Sigmoid colon (tissue), 7 donors: ENCODE data around the gene MDP1. TPM values are rescaled to one million over a fixed set of nuclear protein-coding genes. Genes with fewer than 3 reads are reported as not detected.

Source experiments
- DNase-seq: peaks from one replicate; pipeline ENCODE4 v3.0.0-alpha.2; 2019
- H3K27ac ChIP-seq, 4 donors: fragments of 200-600 bp; sonication (generic); one replicate each; pipeline ENCODE4 v1.5.1; 2016 to 2019; ENCODE audit warnings: mild to moderate bottlenecking in 1 of 4
- H3K27me3 ChIP-seq, 3 donors: fragments of 200-600 bp; sonication (generic); one replicate each; pipeline ENCODE4 v1.5.1; 2019; ENCODE audit warnings: mild to moderate bottlenecking in 1 of 3
- H3K36me3 ChIP-seq, 4 donors: fragments of 200-600 bp; sonication (generic); one replicate each; pipeline ENCODE4 v1.5.1; 2016 to 2019
- H3K4me1 ChIP-seq, 4 donors: fragments of 200-600 bp; sonication (generic); one replicate each; pipeline ENCODE4 v1.5.1; 2017 to 2019
- H3K4me3 ChIP-seq, 4 donors: fragments of 200-600 bp; sonication (generic); one replicate each; pipeline ENCODE4 v1.5.1; 2017 to 2019; ENCODE audit warnings: mild to moderate bottlenecking in 2 of 4, moderate library complexity in 1 of 4
- H3K9me3 ChIP-seq, 4 donors: fragments of 200-600 bp in 3 of 4; sonication (generic) in 3 of 4; one replicate each; pipeline versions ENCODE4 v1.5.1 to v1.6.1; 2013 to 2019
- EP300 ChIP-seq, 4 donors: sonication (generic); formaldehyde crosslinking; IDR thresholded peaks; one replicate each; pipeline ENCODE4 v1.6.1; 2017; ENCODE audit warnings: antibody characterized with exemption in 4 of 4
- POLR2A ChIP-seq, 2 donors: fragments of 450-650 bp; IDR thresholded peaks; one replicate each; pipeline ENCODE4 v1.6.1; 2016; ENCODE audit warnings: antibody characterized with exemption in 2 of 2, mild to moderate bottlenecking in 2 of 2, moderate library complexity in 2 of 2
- POLR2AphosphoS5 ChIP-seq, 4 donors: sonication (generic); formaldehyde crosslinking; IDR thresholded peaks; one replicate each; pipeline ENCODE4 v1.6.1; 2017; ENCODE audit warnings: antibody characterized with exemption in 4 of 4
- WGBS, 2 donors: extraction: QIAGEN DNeasy Blood & Tissue Kit; methylation state at CpG; one replicate each; pipeline ENCODE4 v1.1.7; 2013; 5-methylcytosine and 5-hydroxymethylcytosine counted together
- intact Hi-C: fragments of 100-400 bp; cut with DNase I; formaldehyde crosslinking; loops from one replicate; pipeline ENCODE4 v1.15.1; 2023
- polyA plus RNA-seq, 3 donors: library from polyadenylated mRNA; stranded (reverse); fragments of 200-250 nt; gene quantifications; one replicate each; pipeline ENCODE4 v1.2.3, GENCODE V29; 2013
- total RNA-seq, 4 donors: library from RNA; depleted of rRNA; stranded (reverse); fragments of >200 nt; gene quantifications; one replicate each; pipeline ENCODE4 v1.1.0, GENCODE V29; 2016
- TF ChIP-seq, protein P1 (sequence below), 4 experiments: fragments of 450-650 bp in 3 of 4; fragments of 200-600 bp in 1 of 4; IDR thresholded peaks; one replicate each; pipeline ENCODE4 v1.5.1; 2016 to 2019; ENCODE audit warnings: antibody characterized with exemption in 4 of 4, mild to moderate bottlenecking in 3 of 4, moderate library complexity in 2 of 4
- donor health status: healthy with polysubstance abuse.
- donor health status: Bipolar disorder and iron deficiency.
- donor health status: healthy.

MDP1 gene
- total and polyA plus RNA-seq, 7 donors: 15.1 to 34.2 (median 28.8) TPM

DNA sequence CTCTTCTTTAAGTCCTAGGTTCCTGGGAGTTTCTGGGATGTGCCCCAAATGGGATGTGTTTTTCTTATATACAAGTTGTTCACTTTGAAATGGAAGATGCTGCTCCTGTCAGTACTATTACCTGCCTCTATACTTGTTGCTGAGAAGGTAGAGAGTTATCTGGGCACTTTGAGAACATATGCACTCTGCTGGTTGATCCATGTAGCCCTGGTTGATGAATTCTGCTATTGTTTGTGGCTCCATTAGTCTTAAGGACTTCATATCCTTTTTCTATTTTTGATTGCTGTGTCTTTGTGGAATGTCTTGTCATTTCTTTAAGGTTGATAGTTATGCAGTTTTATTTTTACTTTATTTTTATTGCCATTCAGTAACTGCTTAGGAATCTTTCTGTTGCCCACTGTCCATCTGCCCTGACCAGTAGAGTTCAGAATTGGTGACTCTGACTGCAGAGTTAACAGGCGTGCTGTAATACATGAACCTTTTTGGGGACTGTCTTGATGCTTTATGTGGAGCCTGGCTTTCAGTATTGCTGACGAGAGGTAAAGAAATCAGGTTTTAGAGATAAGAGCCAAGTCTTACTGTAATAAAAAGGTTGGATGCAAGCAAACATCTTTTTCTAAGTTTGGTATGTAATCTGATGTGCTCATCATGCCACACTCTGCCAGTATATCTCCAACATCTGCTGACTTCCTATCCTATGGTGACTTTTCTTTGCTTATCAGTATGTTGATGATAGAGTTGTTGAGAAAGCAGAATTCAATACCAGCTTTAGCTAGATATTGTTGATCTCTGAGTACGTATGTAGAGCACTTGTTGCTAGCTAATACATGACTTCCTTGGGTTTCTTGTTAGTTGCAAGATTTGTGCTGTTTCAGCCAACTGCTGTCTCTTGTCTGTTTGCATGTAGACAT lies 18.5 kb upstream of the MDP1 start:
- Histone ChIP-seq H3K9me3 (no peaks in the 10 kb centered on the region), H3K36me3 (peaks cover 16 to 50% (median 29%) of the 10 kb centered on the region in 4 donors), H3K27ac (peak overlapping the region in 2 of 4 donors; percentile 18 to 93), H3K4me3 (no peak overlapping the region), H3K27me3 (no peaks in the 10 kb centered on the region), H3K4me1 (peaks cover 0 to 38% (median 32%) of the 10 kb centered on the region in 4 donors)
- TF ChIP-seq POLR2AphosphoS5 (IDR thresholded peaks at IDR 0.05) (no peak), POLR2A (IDR thresholded peaks at IDR 0.05) (no peak), EP300 (IDR thresholded peaks at IDR 0.05) (no peak)
- TF ChIP-seq, protein P1, sequence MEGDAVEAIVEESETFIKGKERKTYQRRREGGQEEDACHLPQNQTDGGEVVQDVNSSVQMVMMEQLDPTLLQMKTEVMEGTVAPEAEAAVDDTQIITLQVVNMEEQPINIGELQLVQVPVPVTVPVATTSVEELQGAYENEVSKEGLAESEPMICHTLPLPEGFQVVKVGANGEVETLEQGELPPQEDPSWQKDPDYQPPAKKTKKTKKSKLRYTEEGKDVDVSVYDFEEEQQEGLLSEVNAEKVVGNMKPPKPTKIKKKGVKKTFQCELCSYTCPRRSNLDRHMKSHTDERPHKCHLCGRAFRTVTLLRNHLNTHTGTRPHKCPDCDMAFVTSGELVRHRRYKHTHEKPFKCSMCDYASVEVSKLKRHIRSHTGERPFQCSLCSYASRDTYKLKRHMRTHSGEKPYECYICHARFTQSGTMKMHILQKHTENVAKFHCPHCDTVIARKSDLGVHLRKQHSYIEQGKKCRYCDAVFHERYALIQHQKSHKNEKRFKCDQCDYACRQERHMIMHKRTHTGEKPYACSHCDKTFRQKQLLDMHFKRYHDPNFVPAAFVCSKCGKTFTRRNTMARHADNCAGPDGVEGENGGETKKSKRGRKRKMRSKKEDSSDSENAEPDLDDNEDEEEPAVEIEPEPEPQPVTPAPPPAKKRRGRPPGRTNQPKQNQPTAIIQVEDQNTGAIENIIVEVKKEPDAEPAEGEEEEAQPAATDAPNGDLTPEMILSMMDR (IDR thresholded peaks at IDR 0.05): no peak
- no peak for DNase-seq
- WGBS, 2 donors: 89 to 96% methylated on average over 3 of the region's 3 CpGs
- intact Hi-C loops: loop anchor here (5.0 kb wide), 1 partner anchor 87 kb away; the partner anchor contains the start of genes PSME2 and RNF31

DNA sequence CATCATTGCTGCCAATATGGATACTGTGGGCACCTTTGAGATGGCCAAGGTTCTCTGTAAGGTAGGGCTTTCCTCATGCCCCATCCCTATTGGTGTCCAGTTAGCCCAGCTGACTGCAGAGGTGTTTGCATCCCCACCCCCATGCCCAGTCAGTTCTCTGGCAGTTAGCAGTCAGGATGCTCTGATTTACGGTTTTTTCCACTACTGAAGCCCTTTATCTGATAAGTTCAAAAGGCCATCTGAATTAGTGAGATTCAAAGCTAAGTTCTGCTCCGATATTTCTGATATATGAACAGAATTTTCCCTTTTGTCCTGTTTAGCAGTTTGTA lies 17.6 kb upstream of the MDP1 start:
- no peak for DNase-seq
- TF ChIP-seq POLR2A (IDR thresholded peaks at IDR 0.05) (no peak), EP300 (IDR thresholded peaks at IDR 0.05) (no peak), POLR2AphosphoS5 (IDR thresholded peaks at IDR 0.05) (no peak)
- TF ChIP-seq, protein P1 (IDR thresholded peaks at IDR 0.05): no peak
- peaks cover 0 to 32% (median 30%) of the 10 kb centered on the region in 4 donors for H3K4me1 ChIP-seq
- intact Hi-C loops: loop anchor here (5.0 kb wide), 1 partner anchor 86 kb away; the partner anchor contains the start of genes PSME2 and RNF31
- no peaks in the 10 kb centered on the region for H3K9me3 ChIP-seq
- peak overlapping the region; percentile 68 to 91 (median 88) for H3K4me3 ChIP-seq
- peaks cover 14 to 42% (median 22%) of the 10 kb centered on the region in 4 donors for H3K36me3 ChIP-seq
- no peaks in the 10 kb centered on the region for H3K27me3 ChIP-seq
- 68 to 84% methylated on average over 2 of the region's 2 CpGs for WGBS, 2 donors
- H3K27ac ChIP-seq: peak overlapping the region; percentile 82 to 93 (median 89)

DNA sequence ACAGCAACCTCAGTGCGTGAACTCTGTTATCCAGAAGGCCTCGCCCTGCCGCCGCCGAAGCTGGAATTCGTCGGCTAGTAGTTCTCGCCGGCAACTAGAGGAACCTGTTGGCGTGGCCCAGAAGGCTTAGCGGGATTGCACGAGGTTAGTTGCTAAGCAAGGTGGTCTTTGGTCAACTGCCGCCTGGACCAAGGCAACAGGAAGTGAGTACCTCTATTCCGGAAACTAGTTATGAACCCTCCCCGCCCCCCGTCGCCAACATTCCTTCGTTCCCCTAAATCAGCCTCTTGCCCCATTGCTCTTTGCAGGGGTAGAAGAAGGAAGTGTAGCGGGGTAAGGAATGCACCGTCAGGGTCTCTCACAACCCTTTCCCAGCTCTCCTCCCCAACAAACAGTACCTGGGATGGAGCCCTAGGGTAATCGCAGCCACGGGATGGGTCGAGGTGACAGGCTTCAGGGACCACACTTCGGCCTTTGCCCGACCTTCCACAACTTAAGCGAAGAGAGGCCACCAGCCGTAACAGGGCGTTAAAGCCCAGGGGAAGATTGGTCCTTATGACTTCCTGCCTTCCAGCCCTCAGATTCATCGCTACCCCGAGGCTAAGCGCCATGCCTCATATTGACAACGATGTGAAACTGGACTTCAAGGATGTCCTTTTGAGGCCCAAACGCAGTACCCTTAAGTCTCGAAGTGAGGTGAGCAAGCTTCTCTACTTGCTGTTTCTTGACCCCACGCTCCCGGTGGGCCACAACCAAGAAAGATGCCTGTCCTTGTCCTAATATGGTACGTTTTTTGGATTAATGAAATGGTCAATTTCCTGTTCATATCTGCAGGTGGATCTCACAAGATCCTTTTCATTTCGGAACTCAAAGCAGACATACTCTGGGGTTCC lies 17.0 kb upstream of the MDP1 start, which contains the start of gene GMPR2:
Gene GMPR2 (plus strand): TSS at position 285 of the 893 bp plus-strand sequence. CDS start 325 bp downstream, at position 610.
- WGBS, 2 donors: 5% methylated on average over 38 of the region's 38 CpGs
- intact Hi-C loops: loop anchor here (5.0 kb wide), 1 partner anchor 86 kb away; the partner anchor contains the start of genes PSME2 and RNF31
- Histone ChIP-seq H3K9me3 (no peaks in the 10 kb centered on the region), H3K27ac (peak within 1 kb of the TSS; percentile 82 to 93 (median 89)), H3K27me3 (no peaks in the 10 kb centered on the region), H3K36me3 (peaks cover 13 to 41% (median 19%) of the 10 kb centered on the region in 4 donors), H3K4me1 (peaks cover 0 to 32% (median 30%) of the 10 kb centered on the region in 4 donors), H3K4me3 (peak within 1 kb of the TSS; percentile 68 to 91 (median 88))
- peak; percentile 23 to 43 (median 34) for TF ChIP-seq POLR2AphosphoS5 (IDR thresholded peaks at IDR 0.05)
- no peak for TF ChIP-seq EP300 (IDR thresholded peaks at IDR 0.05)
- DNase-seq: no peak

DNA sequence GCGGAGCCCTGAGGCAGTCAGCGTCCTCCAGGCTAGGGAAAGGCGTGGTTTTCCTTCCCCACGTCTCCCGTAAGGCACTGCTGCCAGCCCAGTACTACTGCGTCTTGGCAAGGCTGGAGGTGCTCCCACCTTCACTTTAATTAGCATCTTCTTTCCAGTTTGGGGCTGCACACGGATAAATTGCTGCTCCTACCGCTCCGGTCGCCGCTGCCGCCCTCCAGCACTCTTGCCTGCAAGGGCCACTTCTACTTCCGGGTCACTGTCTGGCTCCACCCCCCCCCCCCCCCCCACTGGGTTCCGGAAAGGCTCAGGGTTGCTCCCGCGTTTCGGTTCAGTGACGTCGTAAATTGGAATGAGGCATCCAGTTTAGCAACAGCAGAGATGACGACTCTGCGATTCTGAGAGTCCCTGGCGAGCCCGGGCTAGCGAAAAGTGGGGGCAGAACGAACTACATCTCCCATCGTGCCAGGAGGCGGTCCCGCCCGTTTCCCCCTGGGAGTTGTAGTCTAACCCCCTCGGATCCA lies 16.3 kb upstream of the MDP1 start, which contains the start of gene NEDD8:
Gene NEDD8 (minus strand): TSS at position 247 of the 524 bp plus-strand sequence. CDS start 100 bp downstream, at position 147.
- intact Hi-C loops: loop anchor here (5.0 kb wide), 1 partner anchor 85 kb away; the partner anchor contains the start of genes PSME2 and RNF31

More for the DNA sequence above, 16.3 kb upstream of the MDP1 start, which contains the start of gene NEDD8:
- TF ChIP-seq POLR2A (IDR thresholded peaks at IDR 0.05) (peak; percentile 51 to 77), POLR2AphosphoS5 (IDR thresholded peaks at IDR 0.05) (peak; percentile 78 to 93 (median 87)), EP300 (IDR thresholded peaks at IDR 0.05) (no peak)
- TF ChIP-seq, protein P1 (IDR thresholded peaks at IDR 0.05): no peak
- peaks cover 7 to 41% (median 14%) of the 10 kb centered on the region in 4 donors for H3K36me3 ChIP-seq
- DNase-seq: peak; percentile 98
- WGBS, 2 donors: 0% methylated on average over 30 of the region's 30 CpGs
- H3K9me3 ChIP-seq: no peaks in the 10 kb centered on the region
- H3K27ac ChIP-seq: peak within 1 kb of the TSS; percentile 82 to 93 (median 89)
- H3K27me3 ChIP-seq: no peaks in the 10 kb centered on the region
- peaks cover 0 to 32% (median 30%) of the 10 kb centered on the region in 4 donors for H3K4me1 ChIP-seq
- H3K4me3 ChIP-seq: peak within 1 kb of the TSS; percentile 68 to 91 (median 88)
